AG09309 (cell line): ENCODE measurements around the gene LRRC3.
"Not testable (repeated sequence)": the region's sequence is repeated elsewhere in the genome, so short reads cannot be mapped to it uniquely, and the experiment has no call there.

Source experiments
- DNase-seq: peaks from one replicate; pipeline ENCODE4 v3.0.0-alpha.2; 2010; ENCODE audit warnings: low read depth
- H3K4me3 ChIP-seq: 2 replicates; pipeline ENCODE4 v1.5.1; 2011; ENCODE audit warnings: mild to moderate bottlenecking, low read depth, low read length, moderate library complexity; ENCODE audit not compliant: control insufficient read depth
- TF ChIP-seq, protein P1 (sequence below): IDR thresholded peaks from 2 replicates; pipeline ENCODE4 v1.5.1; 2011; ENCODE audit warnings: mild to moderate bottlenecking, low read depth, low read length, inconsistent platforms; ENCODE audit not compliant: insufficient read depth, control insufficient read depth; ENCODE audit errors: missing control alignments

LRRC3 gene

DNA sequence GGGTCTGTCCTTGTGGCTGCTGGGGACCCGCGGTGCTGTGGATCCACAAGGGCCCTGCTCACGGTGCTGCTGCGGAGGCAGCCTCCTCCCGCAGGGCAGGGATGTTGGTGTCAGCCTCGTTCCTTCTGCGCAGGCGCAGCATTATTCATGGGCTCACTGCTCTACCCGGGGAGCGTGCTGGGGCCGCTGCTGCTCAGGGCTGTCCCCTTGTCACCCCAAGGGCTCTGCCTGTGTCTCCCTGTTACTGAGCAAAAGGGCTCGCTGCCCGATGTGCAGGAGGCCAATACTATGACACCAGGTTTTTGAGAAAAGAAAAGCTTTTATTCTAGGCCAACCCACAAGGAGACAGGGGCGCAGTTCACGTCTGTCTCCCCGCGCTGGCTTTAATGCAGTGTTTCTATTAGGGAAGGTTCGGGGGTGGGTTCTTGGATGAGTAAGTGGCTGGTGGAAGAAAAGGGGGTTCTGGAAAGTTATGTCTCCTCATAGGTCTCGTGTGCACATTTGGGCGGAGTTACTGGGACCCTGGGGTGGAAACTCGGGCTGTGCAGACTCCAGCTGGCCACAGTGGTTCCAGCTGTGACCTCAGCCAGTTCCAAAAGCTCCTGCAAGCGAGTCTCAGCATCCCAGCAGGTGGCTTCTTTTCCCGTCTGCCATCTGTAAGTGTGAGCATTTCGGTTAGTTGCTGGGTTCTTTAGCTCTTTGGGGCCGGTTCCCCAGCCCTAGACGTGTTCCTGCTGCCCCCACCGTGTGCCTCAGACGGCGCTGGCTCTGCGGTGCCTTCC, 40.8 kb upstream of the LRRC3 start:
- TF ChIP-seq, protein P1, sequence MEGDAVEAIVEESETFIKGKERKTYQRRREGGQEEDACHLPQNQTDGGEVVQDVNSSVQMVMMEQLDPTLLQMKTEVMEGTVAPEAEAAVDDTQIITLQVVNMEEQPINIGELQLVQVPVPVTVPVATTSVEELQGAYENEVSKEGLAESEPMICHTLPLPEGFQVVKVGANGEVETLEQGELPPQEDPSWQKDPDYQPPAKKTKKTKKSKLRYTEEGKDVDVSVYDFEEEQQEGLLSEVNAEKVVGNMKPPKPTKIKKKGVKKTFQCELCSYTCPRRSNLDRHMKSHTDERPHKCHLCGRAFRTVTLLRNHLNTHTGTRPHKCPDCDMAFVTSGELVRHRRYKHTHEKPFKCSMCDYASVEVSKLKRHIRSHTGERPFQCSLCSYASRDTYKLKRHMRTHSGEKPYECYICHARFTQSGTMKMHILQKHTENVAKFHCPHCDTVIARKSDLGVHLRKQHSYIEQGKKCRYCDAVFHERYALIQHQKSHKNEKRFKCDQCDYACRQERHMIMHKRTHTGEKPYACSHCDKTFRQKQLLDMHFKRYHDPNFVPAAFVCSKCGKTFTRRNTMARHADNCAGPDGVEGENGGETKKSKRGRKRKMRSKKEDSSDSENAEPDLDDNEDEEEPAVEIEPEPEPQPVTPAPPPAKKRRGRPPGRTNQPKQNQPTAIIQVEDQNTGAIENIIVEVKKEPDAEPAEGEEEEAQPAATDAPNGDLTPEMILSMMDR: no peak
- no peak overlapping the region for H3K4me3 ChIP-seq
- DNase-seq: no peak

DNA sequence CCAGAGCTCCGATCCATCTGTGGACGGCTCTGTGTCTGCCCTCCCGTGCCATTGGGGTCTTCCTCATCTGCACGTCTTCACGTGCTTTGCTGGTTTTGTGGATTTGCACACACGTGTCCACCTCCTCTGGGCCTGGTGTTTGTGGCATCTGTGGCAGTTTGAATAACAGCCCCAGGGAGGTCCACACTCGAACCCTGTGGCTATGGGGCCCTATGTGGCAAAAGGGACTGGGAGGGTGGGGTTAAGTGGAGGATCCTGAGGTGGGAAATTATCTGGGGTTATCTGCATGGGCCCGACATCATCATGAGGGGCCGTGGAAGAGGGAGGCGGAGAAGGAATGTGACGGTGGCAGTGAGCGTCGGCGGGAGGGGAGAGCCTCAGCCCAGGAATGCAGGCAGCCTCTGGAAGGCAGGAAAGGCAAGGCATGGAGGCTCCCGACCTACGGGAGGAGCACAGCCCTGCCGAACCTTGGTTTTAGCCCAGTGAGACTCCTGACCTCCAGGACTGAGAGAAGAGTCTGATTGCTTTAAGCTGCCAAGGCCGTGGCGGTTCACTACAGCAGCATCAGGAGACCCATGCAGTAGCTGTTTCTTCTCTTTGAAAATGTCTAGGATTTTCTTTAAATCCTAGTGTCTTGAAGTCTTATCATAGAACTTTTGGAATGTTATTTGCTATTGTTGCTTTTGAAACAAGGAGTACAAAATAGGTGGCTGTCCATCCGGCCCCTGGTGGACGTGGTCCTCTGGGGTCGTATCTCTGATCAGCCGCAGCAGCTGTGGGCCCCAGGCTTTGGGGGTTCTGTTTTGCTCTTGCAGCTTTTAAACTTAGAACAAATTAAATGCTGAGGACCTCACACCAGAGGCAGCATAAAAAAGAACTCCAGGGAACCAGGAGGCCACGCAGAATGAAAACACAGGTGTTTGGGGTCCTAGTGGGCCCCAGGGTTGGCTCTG, 40.0 kb upstream of the LRRC3 start:
- DNase-seq: no peak

DNA sequence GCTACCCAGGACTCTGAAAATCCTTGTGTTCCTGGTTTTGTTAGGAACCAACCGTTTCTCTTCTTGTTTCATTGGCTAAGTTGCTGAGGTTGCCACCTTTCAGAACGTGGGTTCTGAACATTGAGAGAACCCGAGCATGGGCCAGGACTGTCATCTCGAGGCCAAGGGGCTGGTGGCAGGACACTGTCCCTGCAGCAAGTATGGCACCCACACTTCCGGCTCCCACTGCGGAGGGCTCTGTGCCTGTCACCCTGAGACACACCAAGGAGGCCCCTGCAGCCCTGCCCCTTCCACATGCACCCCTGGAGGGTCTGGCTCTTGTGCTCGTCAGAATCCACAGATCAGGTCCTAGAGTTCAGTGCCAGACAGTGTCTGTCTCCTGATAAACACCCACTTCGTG, 39.1 kb upstream of the LRRC3 start:
- TF ChIP-seq, protein P1: no peak
- DNase-seq: no peak
- H3K4me3 ChIP-seq: no peak overlapping the region

More for the DNA sequence above, 40.0 kb upstream of the LRRC3 start:
- TF ChIP-seq, protein P1: no peak
- no peak overlapping the region for H3K4me3 ChIP-seq

DNA sequence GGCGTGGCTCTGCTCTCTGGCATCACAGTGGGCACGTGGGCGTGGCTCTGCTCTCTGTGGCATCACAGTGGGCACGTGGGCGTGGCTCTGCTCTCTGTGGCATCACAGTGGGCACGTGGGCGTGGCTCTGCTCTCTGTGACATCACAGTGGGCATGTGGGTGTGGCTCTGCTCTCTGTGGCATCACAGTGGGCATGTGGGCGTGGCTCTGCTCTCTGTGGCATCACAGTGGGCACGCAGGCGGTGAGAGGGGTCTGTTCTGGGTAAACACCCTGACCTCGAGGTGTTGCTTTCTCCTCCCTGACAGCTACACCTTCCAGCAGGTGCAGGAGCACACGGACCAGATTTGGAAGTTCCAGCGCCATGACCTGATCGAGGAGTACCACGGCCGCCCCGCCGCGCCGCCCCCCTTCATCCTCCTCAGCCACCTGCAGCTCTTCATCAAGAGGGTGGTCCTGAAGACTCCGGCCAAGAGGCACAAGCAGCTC, 37.6 kb upstream of the LRRC3 start:
- not testable (repeated sequence) for H3K4me3 ChIP-seq, DNase-seq

DNA sequence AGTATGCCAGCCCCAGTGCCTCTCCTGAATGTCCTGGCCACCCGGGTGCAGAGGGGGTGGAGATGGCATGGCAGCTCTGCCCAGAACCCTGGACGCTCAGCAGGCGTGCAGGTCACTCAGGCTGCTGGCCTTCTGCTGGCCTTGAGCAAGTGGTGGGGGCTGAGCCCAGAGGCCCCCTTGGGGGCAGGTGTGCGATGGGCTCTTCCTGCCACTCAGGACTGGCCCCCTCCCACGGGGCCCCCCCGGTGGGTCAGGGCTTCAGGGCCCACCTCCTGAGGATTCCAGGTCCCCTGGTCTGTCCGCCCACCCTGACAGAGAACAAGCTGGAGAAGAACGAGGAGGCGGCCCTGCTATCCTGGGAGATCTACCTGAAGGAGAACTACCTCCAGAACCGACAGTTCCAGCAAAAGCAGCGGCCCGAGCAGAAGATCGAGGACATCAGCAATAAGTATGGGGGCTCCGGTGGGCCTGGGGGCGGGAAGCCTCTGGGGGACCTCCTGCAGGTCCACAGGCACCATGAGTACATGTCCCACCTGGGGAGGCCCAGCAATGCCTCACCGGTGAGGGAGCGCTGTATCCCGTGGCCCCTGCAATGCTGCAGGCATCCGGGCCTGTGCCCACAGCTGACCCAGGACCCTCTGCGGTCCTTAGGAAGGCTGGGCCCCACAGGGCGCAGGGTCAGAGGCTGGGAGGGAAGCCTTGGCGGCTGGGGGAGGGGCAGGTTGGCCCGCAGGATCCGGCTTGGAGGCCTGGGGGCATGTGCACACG, 37.0 kb upstream of the LRRC3 start:
- no peak overlapping the region for H3K4me3 ChIP-seq
- DNase-seq: no peak
- TF ChIP-seq, protein P1: no peak

DNA sequence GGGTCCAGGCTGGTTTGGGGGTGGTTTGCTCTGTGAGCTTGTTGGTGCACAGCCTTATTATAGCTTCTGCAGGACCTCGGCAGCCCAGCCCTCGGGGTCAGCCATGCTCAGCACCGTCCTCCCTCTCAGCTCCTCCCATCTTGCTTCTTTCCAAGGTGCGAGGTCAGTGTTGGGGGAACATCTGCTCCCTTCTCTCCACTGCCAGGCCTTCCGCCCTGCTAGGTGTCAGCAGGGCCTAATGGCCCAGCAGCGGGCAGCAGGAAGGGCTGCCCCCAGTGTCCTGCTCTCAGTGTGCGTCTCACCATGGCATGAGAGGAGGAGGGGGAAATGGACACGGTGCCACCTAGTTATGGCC, 36.5 kb upstream of the LRRC3 start:
- TF ChIP-seq, protein P1: no peak
- DNase-seq: no peak

More for the DNA sequence above, 36.5 kb upstream of the LRRC3 start:
- no peak overlapping the region for H3K4me3 ChIP-seq
